Measurements from ENCODE around the gene CLDN9.
A peak's percentile ranks its signal among the peaks of the same experiment; 100 is the strongest.

CLDN9 gene

GRCh38 chr16:2974319-2975056, 38.2 kb upstream of the CLDN9 start:
- DNase-seq = no peak

- no peak for DNase-seq
Measured at GRCh38 chr16:2975161-2975795, 37.4 kb upstream of the CLDN9 start.

GRCh38 chr16:2976201-2976600, 36.5 kb upstream of the CLDN9 start:
- DNase-seq = no peak

- DNase-seq = no peak
Measured at GRCh38 chr16:2976673-2977072, 36.0 kb upstream of the CLDN9 start.

- DNase-seq = no peak
Measured at GRCh38 chr16:2977440-2977839, 35.3 kb upstream of the CLDN9 start.

GRCh38 chr16:2979669-2980226, 33.0 kb upstream of the CLDN9 start:
- no peak for DNase-seq

- DNase-seq = peak; percentile 96
Measured at GRCh38 chr16:2980227-2981176, 32.2 kb upstream of the CLDN9 start, which contains the start of gene PKMYT1. Gene PKMYT1 (minus strand): TSS chr16:2980446. CDS start chr16:2979657, 789 bp downstream.

GRCh38 chr16:2981177-2981898, 31.4 kb upstream of the CLDN9 start:
- DNase-seq = no peak

GRCh38 chr16:2981899-2982250, 30.8 kb upstream of the CLDN9 start:
- no peak for DNase-seq

- DNase-seq = no peak
Measured at GRCh38 chr16:2982402-2982801, 30.3 kb upstream of the CLDN9 start.

- peak; percentile 69 for DNase-seq
Measured at GRCh38 chr16:2983706-2984136, 29.0 kb upstream of the CLDN9 start.

GRCh38 chr16:2985462-2985861, 27.3 kb upstream of the CLDN9 start:
- no peak for DNase-seq

GRCh38 chr16:2985893-2986355, 26.8 kb upstream of the CLDN9 start:
- DNase-seq = no peak

- DNase-seq = no peak
Measured at GRCh38 chr16:2986623-2987188, 26.0 kb upstream of the CLDN9 start.

- no peak for DNase-seq
Measured at GRCh38 chr16:2987286-2987685, 25.4 kb upstream of the CLDN9 start.

- no peak for DNase-seq
Measured at GRCh38 chr16:2987833-2988232, 24.9 kb upstream of the CLDN9 start.

GRCh38 chr16:2988590-2989099, 24.1 kb upstream of the CLDN9 start:
- DNase-seq = no peak

GRCh38 chr16:2990891-2991290, 21.8 kb upstream of the CLDN9 start:
- DNase-seq = no peak

GRCh38 chr16:2991566-2992261, 21.0 kb upstream of the CLDN9 start:
- DNase-seq = no peak

GRCh38 chr16:2992383-2993081, 20.2 kb upstream of the CLDN9 start:
- no peak for DNase-seq
